AG04450 (cell line): ENCODE results near the gene SHC3. TPM values are rescaled to one million over a fixed set of nuclear protein-coding genes. Genes with fewer than 3 reads are reported as not detected.

Source experiments
- CTCF ChIA-PET: fragments of 300-600, 350-600 bp; formaldehyde crosslinking; extraction: SDS; loops from one replicate; lab custom pipeline; 2022; ENCODE audit warnings: antibody characterized with exemption, inconsistent platforms; lab: Charles Lee
- POLR2A ChIA-PET: fragments of 350-600 bp; formaldehyde crosslinking; extraction: SDS; loops from one replicate; lab custom pipeline; 2021; ENCODE audit warnings: antibody characterized with exemption, inconsistent platforms; lab: Yijun Ruan, JAX
- DNase-seq: peaks from one replicate; pipeline ENCODE4 v3.0.0-alpha.2; 2011; ENCODE audit warnings: low read depth, low spot score
- H3K27ac ChIP-seq: one replicate; pipeline ENCODE4 v1.5.1; 2012; ENCODE audit warnings: low read depth, low read length, control low read depth
- H3K27me3 ChIP-seq: one replicate; pipeline ENCODE4 v1.6.0; 2012; ENCODE audit warnings: low read length; ENCODE audit not compliant: control insufficient read depth, insufficient read depth
- H3K4me3 ChIP-seq: 2 replicates; pipeline ENCODE4 v1.5.1; 2011; ENCODE audit warnings: mild to moderate bottlenecking, low read depth, low read length, control low read depth
- H3K9me3 ChIP-seq: 2 replicates; pipeline ENCODE4 v1.5.1; 2012; ENCODE audit warnings: low read length; ENCODE audit not compliant: control insufficient read depth, insufficient read depth
- polyA plus RNA-seq: library from polyadenylated mRNA; depleted of rRNA; stranded (reverse); fragments of >200 nt; gene quantifications from 2 replicates; pipeline ENCODE4 v1.2.3, GENCODE V29; 2011
- TF ChIP-seq, protein P1 (sequence below): IDR thresholded peaks from 2 replicates; pipeline ENCODE4 v1.5.1; 2011; ENCODE audit warnings: low read depth, low read length, control low read depth, inconsistent platforms

SHC3 gene
- polyA plus RNA-seq, 1 experiment: 4.3 TPM

DNA sequence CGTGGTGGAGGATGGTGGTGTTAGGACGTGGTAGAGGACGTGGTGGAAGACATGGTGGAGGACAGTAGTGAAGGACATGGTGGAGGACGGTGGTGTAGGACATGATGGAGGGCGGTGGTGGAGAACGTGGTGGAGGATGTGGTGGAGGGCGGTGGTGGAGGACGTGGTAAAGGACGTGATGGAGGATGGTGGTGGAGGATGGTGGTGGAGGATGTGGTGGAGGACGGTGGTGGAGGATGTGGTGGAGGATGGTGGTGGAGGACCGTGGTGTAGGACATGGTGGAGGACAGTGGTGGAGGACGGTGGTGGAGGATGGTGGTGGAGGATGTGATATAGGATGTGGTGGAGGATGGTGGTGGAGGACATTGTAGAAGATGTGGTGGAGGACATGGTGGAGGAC is 119.7 kb downstream of the SHC3 start:
- Histone ChIP-seq H3K9me3 (no peaks in the 10 kb centered on the region; the same call in 1 of the 2 replicates), H3K27me3 (no peaks in the 10 kb centered on the region), H3K4me3 (no peak overlapping the region), H3K27ac (no peak overlapping the region)
- ChIA-PET CTCF (no interaction called here), POLR2A (no interaction called here)
- no peak for DNase-seq
- TF ChIP-seq, protein P1, sequence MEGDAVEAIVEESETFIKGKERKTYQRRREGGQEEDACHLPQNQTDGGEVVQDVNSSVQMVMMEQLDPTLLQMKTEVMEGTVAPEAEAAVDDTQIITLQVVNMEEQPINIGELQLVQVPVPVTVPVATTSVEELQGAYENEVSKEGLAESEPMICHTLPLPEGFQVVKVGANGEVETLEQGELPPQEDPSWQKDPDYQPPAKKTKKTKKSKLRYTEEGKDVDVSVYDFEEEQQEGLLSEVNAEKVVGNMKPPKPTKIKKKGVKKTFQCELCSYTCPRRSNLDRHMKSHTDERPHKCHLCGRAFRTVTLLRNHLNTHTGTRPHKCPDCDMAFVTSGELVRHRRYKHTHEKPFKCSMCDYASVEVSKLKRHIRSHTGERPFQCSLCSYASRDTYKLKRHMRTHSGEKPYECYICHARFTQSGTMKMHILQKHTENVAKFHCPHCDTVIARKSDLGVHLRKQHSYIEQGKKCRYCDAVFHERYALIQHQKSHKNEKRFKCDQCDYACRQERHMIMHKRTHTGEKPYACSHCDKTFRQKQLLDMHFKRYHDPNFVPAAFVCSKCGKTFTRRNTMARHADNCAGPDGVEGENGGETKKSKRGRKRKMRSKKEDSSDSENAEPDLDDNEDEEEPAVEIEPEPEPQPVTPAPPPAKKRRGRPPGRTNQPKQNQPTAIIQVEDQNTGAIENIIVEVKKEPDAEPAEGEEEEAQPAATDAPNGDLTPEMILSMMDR: no peak

DNA sequence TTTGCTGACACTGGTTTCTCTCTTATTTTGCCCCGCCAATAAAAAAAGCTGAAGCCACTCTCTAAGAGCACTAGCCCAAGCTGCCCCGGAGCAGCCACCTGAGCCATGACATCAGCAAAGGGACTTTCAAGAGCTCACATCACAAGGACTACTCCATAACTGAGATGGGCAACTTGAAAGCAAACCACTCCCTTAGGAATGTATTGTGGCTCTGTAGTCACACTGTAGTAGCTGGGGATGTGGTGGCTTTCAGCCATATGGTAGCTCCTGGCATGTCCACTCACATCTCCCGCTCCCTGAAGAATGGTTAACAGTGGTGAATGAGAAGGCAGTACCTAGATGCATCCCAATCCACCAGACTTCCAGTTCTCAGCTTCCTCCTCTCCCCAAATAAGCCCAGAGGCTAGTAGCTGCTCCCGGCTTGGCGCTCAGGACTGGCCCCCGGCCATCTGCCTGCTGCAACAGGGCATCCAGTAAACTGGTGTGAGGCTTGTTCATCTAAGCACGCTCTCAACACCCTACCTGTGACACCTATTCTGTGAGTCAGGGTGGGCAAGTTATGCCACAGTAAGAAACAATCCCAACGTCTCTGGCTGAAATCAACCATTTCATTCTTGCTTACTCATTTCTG is 123.6 kb downstream of the SHC3 start:
- H3K4me3 ChIP-seq: no peak overlapping the region
- ChIA-PET POLR2A (no interaction called here), CTCF (no interaction called here)
- TF ChIP-seq, protein P1: no peak
- H3K9me3 ChIP-seq: no peaks in the 10 kb centered on the region; the same call in 1 of the 2 replicates
- no peak for DNase-seq
- no peak overlapping the region for H3K27ac ChIP-seq
- H3K27me3 ChIP-seq: no peaks in the 10 kb centered on the region

- CTCF ChIA-PET: no interaction called here
- Histone ChIP-seq H3K9me3 (no peaks in the 10 kb centered on the region), H3K27ac (no peak overlapping the region), H3K4me3 (no peak overlapping the region), H3K27me3 (no peaks in the 10 kb centered on the region)
- no peak for DNase-seq
- TF ChIP-seq, protein P1: no peak
- POLR2A ChIA-PET: no interaction called here
Measured at GRCh38 chr9:89053301-89053700, 125.3 kb downstream of the SHC3 start.

GRCh38 chr9:89052470-89053097 is 126.0 kb downstream of the SHC3 start:
- TF ChIP-seq, protein P1: no peak
- Histone ChIP-seq H3K9me3 (no peaks in the 10 kb centered on the region), H3K27ac (no peak overlapping the region), H3K27me3 (no peaks in the 10 kb centered on the region), H3K4me3 (no peak overlapping the region)
- CTCF ChIA-PET: no interaction called here
- POLR2A ChIA-PET: no interaction called here
- DNase-seq: no peak

GRCh38 chr9:89051421-89052025 is 127.1 kb downstream of the SHC3 start:
- Histone ChIP-seq H3K27me3 (no peaks in the 10 kb centered on the region), H3K9me3 (no peaks in the 10 kb centered on the region), H3K4me3 (no peak overlapping the region), H3K27ac (no peak overlapping the region)
- ChIA-PET POLR2A (no interaction called here), CTCF (no interaction called here)
- DNase-seq: no peak
- TF ChIP-seq, protein P1: no peak
